GM12878 (cell line): ENCODE data around the gene P3H1. TPM values are rescaled to one million over a fixed set of nuclear protein-coding genes. Genes with fewer than 3 reads are reported as not detected.

ENCODE experiments used
- ATAC-seq: fragments of 200-7000 bp; cut with Tn5 transposase; 3 replicates; pipeline ENCODE4 v1.9.1; 2020; ENCODE audit warnings: mild to moderate bottlenecking, moderate library complexity
- BruUV-seq: library from RNA; stranded (reverse); fragments of 400-500 nt; replicated peaks from 2 replicates; lab custom pipeline; 2021; lab: Mats Ljungman, UMichigan
- CTCF ChIA-PET: fragments of 300-600 bp; sonication (Branson Sonifier 250); formaldehyde crosslinking; extraction: SDS; loops from one replicate; lab custom pipeline; 2021; ENCODE audit warnings: inconsistent platforms; lab: Yijun Ruan, JAX
- POLR2A ChIA-PET: fragments of 350-600 bp; formaldehyde crosslinking; extraction: SDS; loops from one replicate; lab custom pipeline; 2021; ENCODE audit warnings: inconsistent platforms; lab: Charles Lee
- RAD21 ChIA-PET: fragments of 300-600 bp; sonication (Branson Sonifier 250); formaldehyde crosslinking; loops from one replicate; lab custom pipeline; 2023; ENCODE audit warnings: antibody characterized with exemption; ENCODE audit not compliant: unreplicated experiment; lab: Charles Lee
- SMC1A ChIA-PET: fragments of 300-600 bp; sonication (Branson Sonifier 250); formaldehyde crosslinking; loops from one replicate; lab custom pipeline; 2023; ENCODE audit not compliant: unreplicated experiment, uncharacterized antibody; lab: Charles Lee
- DNase-seq: peaks from one replicate; pipeline ENCODE4 v3.0.0-alpha.2; 2011; ENCODE audit warnings: low read depth, low spot score
- FAIRE-seq: peaks from 3 replicates; lab custom pipeline; 2011; peaks lifted over from hg19 to GRCh38; lab: Jason Lieb, UNC
- H2AFZ ChIP-seq: 2 replicates; pipeline ENCODE4 v1.6.0; 2011; ENCODE audit warnings: low read depth, low read length, control low read depth; ENCODE audit not compliant: control insufficient read depth
- H3K27ac ChIP-seq: 2 replicates; pipeline ENCODE4 v1.5.1; 2011; ENCODE audit warnings: control low read depth; ENCODE audit not compliant: control insufficient read depth, insufficient read depth
- H3K27me3 ChIP-seq, 2 experiments: replicated peaks in 1 of 2; 2 replicates each; pipeline versions ENCODE4 v1.6.0 to v1.6.1; 2011; ENCODE audit warnings: low read length in 1 of 2; ENCODE audit not compliant: control insufficient read depth in 2 of 2, insufficient read depth in 2 of 2
- H3K36me3 ChIP-seq, 2 experiments: 2 replicates each; pipeline ENCODE4 v1.5.1; 2011; ENCODE audit warnings: low read length in 1 of 2; ENCODE audit not compliant: control insufficient read depth in 2 of 2, insufficient read depth in 2 of 2
- H3K4me1 ChIP-seq: 2 replicates; pipeline ENCODE4 v1.6.1; 2011; ENCODE audit warnings: mild to moderate bottlenecking, low read length, moderate library complexity, mixed read lengths; ENCODE audit not compliant: control insufficient read depth, insufficient read depth
- H3K4me2 ChIP-seq: 2 replicates; pipeline ENCODE4 v1.6.0; 2011; ENCODE audit warnings: control low read depth; ENCODE audit not compliant: control insufficient read depth, insufficient read depth
- H3K4me3 ChIP-seq: fragments of 200-600 bp; sonication (generic); 2 replicates; pipeline ENCODE4 v1.5.1; 2016
- H3K79me2 ChIP-seq: 2 replicates; pipeline ENCODE4 v1.6.0; 2011; ENCODE audit warnings: low read length; ENCODE audit not compliant: control insufficient read depth, insufficient read depth
- H3K9ac ChIP-seq: 2 replicates; pipeline ENCODE4 v1.8.0; 2011; ENCODE audit warnings: low read length, control low read depth, mixed read lengths; ENCODE audit not compliant: control insufficient read depth, insufficient read depth
- H3K9me3 ChIP-seq: replicated peaks from 3 replicates; pipeline ENCODE4 v1.5.1; 2011; ENCODE audit warnings: mild to moderate bottlenecking, low read length; ENCODE audit not compliant: control insufficient read depth, insufficient read depth
- H4K20me1 ChIP-seq: 2 replicates; pipeline ENCODE4 v1.6.0; 2011; ENCODE audit not compliant: control insufficient read depth, insufficient read depth
- CBX3 ChIP-seq: fragments of 200-600 bp; sonication (generic); IDR thresholded peaks from 2 replicates; pipeline ENCODE4 v1.6.1; 2016; ENCODE audit warnings: low read depth, borderline replicate concordance
- CHD1 ChIP-seq: IDR thresholded peaks from 2 replicates; pipeline ENCODE4 v1.6.1; 2012; ENCODE audit warnings: low read depth, low read length, improper control_type of control experiment
- CREB1 ChIP-seq: IDR thresholded peaks from 2 replicates; pipeline ENCODE4 v1.6.1; 2012; ENCODE audit warnings: low read depth, mild to moderate bottlenecking, inconsistent platforms
- ETV6 ChIP-seq, 2 experiments: fragments of 450-650 bp in 1 of 2; IDR thresholded peaks in 1 of 2; conservative IDR thresholded peaks in 1 of 2; 2 replicates each; pipeline ENCODE4 v1.6.1; 2014; ENCODE audit warnings: antibody characterized with exemption in 1 of 2, borderline replicate concordance in 1 of 2, low read depth in 1 of 2, mild to moderate bottlenecking in 1 of 2, moderate library complexity in 1 of 2
- GABPA ChIP-seq: IDR thresholded peaks from 2 replicates; pipeline ENCODE4 v1.6.1; 2014; ENCODE audit warnings: antibody characterized with exemption, low read depth, mild to moderate bottlenecking, inconsistent platforms
- JUND ChIP-seq: IDR thresholded peaks from 2 replicates; pipeline ENCODE4 v1.6.1; 2012; ENCODE audit warnings: low read depth, mild to moderate bottlenecking, low read length, improper control_type of control experiment, moderate library complexity
- MEF2A ChIP-seq: IDR thresholded peaks from 2 replicates; pipeline ENCODE4 v1.6.1; 2011; ENCODE audit warnings: low read depth, mild to moderate bottlenecking, low read length, moderate library complexity; ENCODE audit not compliant: insufficient read depth
- MXI1 ChIP-seq: fragments of 150-350 bp; IDR thresholded peaks from 2 replicates; pipeline ENCODE4 v1.6.1; 2011; ENCODE audit warnings: low read depth, mild to moderate bottlenecking, inconsistent platforms, low read length, improper control_type of control experiment
- MYB ChIP-seq: fragments of 150-350 bp; IDR thresholded peaks from 2 replicates; pipeline ENCODE4 v1.6.1; 2014; ENCODE audit warnings: mild to moderate bottlenecking, low read depth, low read length, borderline replicate concordance
- RAD21 ChIP-seq: IDR thresholded peaks from 2 replicates; pipeline ENCODE4 v1.6.1; 2011; ENCODE audit warnings: mild to moderate bottlenecking, low read depth, low read length, moderate library complexity; ENCODE audit not compliant: insufficient read depth
- RB1 ChIP-seq: fragments of 450-650 bp; formaldehyde crosslinking; IDR thresholded peaks from 2 replicates; pipeline ENCODE4 v1.6.1; 2017; ENCODE audit warnings: mild to moderate bottlenecking, borderline replicate concordance
- SIX5 ChIP-seq: IDR thresholded peaks from 2 replicates; pipeline ENCODE4 v1.6.1; 2011; ENCODE audit warnings: mild to moderate bottlenecking, low read depth, low read length, moderate library complexity; ENCODE audit not compliant: severe bottlenecking
- SMC3 ChIP-seq: IDR thresholded peaks from 2 replicates; pipeline ENCODE4 v1.6.1; 2011; ENCODE audit warnings: low read length, improper control_type of control experiment, borderline replicate concordance
- STAT1 ChIP-seq: fragments of 450-650 bp; conservative IDR thresholded peaks from 2 replicates; pipeline ENCODE4 v1.6.1; 2014; ENCODE audit warnings: antibody characterized with exemption, mild to moderate bottlenecking
- TCF12 ChIP-seq: IDR thresholded peaks from 2 replicates; pipeline ENCODE4 v1.6.1; 2011; ENCODE audit warnings: low read depth, mild to moderate bottlenecking, low read length
- USF2 ChIP-seq: IDR thresholded peaks from 2 replicates; pipeline ENCODE4 v1.6.1; 2011; ENCODE audit warnings: low read depth, low read length, improper control_type of control experiment, borderline replicate concordance
- WGBS: methylation state at CpG from one replicate; pipeline ENCODE4 v1.1.6; 2016; ENCODE audit warnings: low lambda C conversion rate; ENCODE audit not compliant: insufficient replicate concordance, insufficient coverage; ENCODE audit errors: missing lambda C conversion rate; 5-methylcytosine and 5-hydroxymethylcytosine counted together
- in situ Hi-C: fragments of 300-500 bp; cut with MboI; formaldehyde crosslinking; loops from 9 replicates; pipeline ENCODE4 v1.14.3; 2018; ENCODE audit warnings: mixed read lengths
- intact Hi-C: fragments of 100-400 bp; cut with micrococcal nuclease; formaldehyde crosslinking; loops from one replicate; pipeline ENCODE4 v1.14.2; 2022; ENCODE audit not compliant: unreplicated experiment
- polyA plus RNA-seq, 11 experiments: library from polyadenylated mRNA; depleted of rRNA in 4 of 11; unstranded in 6 of 11; stranded (reverse) in 5 of 11; fragments of >200 nt; fragmentation: Nextera tagmentation in 4 of 11; fragmentation: Illumina TruSeq in 1 of 11; extraction: Ambion mirVana in 4 of 11; extraction: Trizol in 1 of 11; gene quantifications; 1 replicate in 1 of 11; 2 replicates in 10 of 11; pipeline versions ENCODE4 v1.2.1 to v1.2.3, GENCODE V29; 2011 to 2016; ENCODE audit warnings: inconsistent platforms in 2 of 11, missing spikeins in 2 of 11, low read depth in 1 of 11
- total RNA-seq, 4 experiments: library from RNA; depleted of rRNA in 3 of 4; stranded (reverse); fragments of >200 nt in 3 of 4; fragmentation: Illumina TruSeq in 1 of 4; extraction: Trizol in 1 of 4; gene quantifications; 2 replicates each; pipeline versions ENCODE4 v1.2.1 to v1.2.3, GENCODE V29; 2013 to 2021

P3H1 gene
- total and polyA plus RNA-seq, 10 of the 15 experiments (the other 5 are each of a cell fraction or from before 2014, with no cell fraction given): 0.72 to 42.4 (median 26.0) TPM

- FAIRE-seq (no peak), ATAC-seq (no peak), DNase-seq (no peak)
- RAD21 ChIA-PET: interaction anchor here (1.2 to 1.5 kb wide), 2 partner anchors 181 to 315 kb away, joined by 3 to 4 read pairs; no protein-coding TSS in a partner anchor
- H3K4me1 ChIP-seq: no peaks in the 10 kb centered on the region
- TF ChIP-seq SIX5 (no peak), USF2 (no peak)
- no peaks in the 10 kb centered on the region for H3K27me3 ChIP-seq
- no peak overlapping the region for H3K4me3 ChIP-seq
- SMC1A ChIA-PET: interaction anchor here (0.7 to 2.6 kb wide), 3 partner anchors 181 to 630 kb away, joined by 3 to 9 read pairs (median 7); no protein-coding TSS in a partner anchor
- no peak overlapping the region for H3K27ac ChIP-seq
- POLR2A ChIA-PET: interaction anchor here (1.0 kb wide), 1 partner anchor 9 kb away, joined by 3 read pairs; no protein-coding TSS in a partner anchor
- H3K36me3 ChIP-seq: peaks cover 9 to 11% of the 10 kb centered on the region in 2 experiments; a peak in 3 of 4 replicates
- H2AFZ ChIP-seq: no peak overlapping the region
- H3K9me3 ChIP-seq: no peaks in the 10 kb centered on the region
- no peak overlapping the region for H3K4me2 ChIP-seq
- intact Hi-C loops (no loop called here), in situ Hi-C loops (no loop called here)
- WGBS: 99% methylated on average over 9 of the region's 9 CpGs
- BruUV-seq: no TSS peak
- H3K9ac ChIP-seq: no peak overlapping the region
- H3K79me2 ChIP-seq: peaks cover 2% of the 10 kb centered on the region
- CTCF ChIA-PET: interaction anchor here (0.6 to 2.3 kb wide), 8 partner anchors 14 to 415 kb away, joined by 3 to 12 read pairs (median 4); partner anchors contain the start of gene ZNF691
- no peaks in the 10 kb centered on the region for H4K20me1 ChIP-seq
Observed at GRCh38 chr1:42759114-42759513, 7.7 kb downstream of the P3H1 start.

GRCh38 chr1:42758641-42759040, 8.2 kb downstream of the P3H1 start:
- SMC1A ChIA-PET: interaction anchor here (0.7 to 2.6 kb wide), 3 partner anchors 181 to 630 kb away, joined by 3 to 9 read pairs (median 7); no protein-coding TSS in a partner anchor
- no peak overlapping the region for H3K4me3 ChIP-seq
- no peak overlapping the region for H3K4me2 ChIP-seq
- POLR2A ChIA-PET: interaction anchor here (0.5 to 1.0 kb wide), 2 partner anchors 9 to 420 kb away, joined by 3 to 4 read pairs; no protein-coding TSS in a partner anchor
- no peaks in the 10 kb centered on the region for H3K27me3 ChIP-seq
- RAD21 ChIA-PET: interaction anchor here (1.2 kb wide), 1 partner anchor 315 kb away, joined by 3 read pairs; no protein-coding TSS in a partner anchor
- 25% methylated on average over 3 of the region's 3 CpGs for WGBS
- TF ChIP-seq TCF12 (no peak), MEF2A (no peak), ETV6 (conservative IDR thresholded peaks at IDR 0.05 in 1 of 2, IDR thresholded peaks at IDR 0.05 in 1 of 2; ENCODE audit: borderline replicate concordance in 1 of 2, low read depth in 1 of 2) (no peak), CREB1 (no peak), SMC3 (no peak), MXI1 (no peak), JUND (no peak), GABPA (no peak), CBX3 (no peak), STAT1 (no peak), CHD1 (no peak), RAD21 (no peak), RB1 (no peak), MYB (no peak)
- no peaks in the 10 kb centered on the region for H4K20me1 ChIP-seq
- no peaks in the 10 kb centered on the region for H3K4me1 ChIP-seq
- BruUV-seq: no TSS peak
- no peak overlapping the region for H3K9ac ChIP-seq
- DNase-seq: no peak
- ATAC-seq: no peak
- FAIRE-seq: no peak
- in situ Hi-C loops: no loop called here
- peaks cover 9 to 11% of the 10 kb centered on the region in 2 experiments; a peak in 3 of 4 replicates for H3K36me3 ChIP-seq
- H3K27ac ChIP-seq: no peak overlapping the region
- intact Hi-C loops: no loop called here
- CTCF ChIA-PET: interaction anchor here (0.9 to 2.3 kb wide), 10 partner anchors 8 to 415 kb away, joined by 3 to 12 read pairs (median 4); partner anchors contain the start of genes C1orf50, P3H1 and ZNF691
- H3K79me2 ChIP-seq: peaks cover under 1% of the 10 kb centered on the region
- no peak overlapping the region for H2AFZ ChIP-seq
- no peaks in the 10 kb centered on the region for H3K9me3 ChIP-seq
